NCI-H2081 treated with DMSO at 0.1 percent for 48 hours (cell line): ENCODE measurements around the gene SLX4IP.
"Not testable (repeated sequence)": the region's sequence is repeated elsewhere in the genome, so short reads cannot be mapped to it uniquely, and the experiment has no call there.

Source experiments
- DNase-seq: peaks from one replicate; lab custom pipeline; 2025; lab: John Stamatoyannopoulos, UW

Gene SLX4IP

GRCh38 chr20:10576411-10577090 is 141.4 kb downstream of the SLX4IP start:
- DNase-seq = no peak

DNA sequence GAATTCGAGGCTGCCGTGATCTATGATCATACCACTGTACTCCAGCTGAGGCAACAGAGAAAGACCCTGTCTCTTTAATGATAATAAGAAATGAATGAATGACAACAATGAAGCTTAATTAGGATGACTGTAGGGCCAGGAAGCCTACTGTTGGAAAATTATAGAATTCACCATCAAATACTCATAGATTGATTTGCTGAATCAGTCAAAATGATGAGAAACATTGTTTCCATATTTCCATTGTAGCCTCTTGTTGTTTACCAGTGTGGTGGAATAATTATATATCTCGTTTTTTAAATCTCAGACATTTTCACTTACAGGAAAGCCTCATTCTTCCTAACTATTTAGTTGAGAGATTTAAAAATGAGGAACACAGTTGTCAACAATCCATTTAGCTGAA is 142.5 kb downstream of the SLX4IP start:
- DNase-seq = no peak

DNA sequence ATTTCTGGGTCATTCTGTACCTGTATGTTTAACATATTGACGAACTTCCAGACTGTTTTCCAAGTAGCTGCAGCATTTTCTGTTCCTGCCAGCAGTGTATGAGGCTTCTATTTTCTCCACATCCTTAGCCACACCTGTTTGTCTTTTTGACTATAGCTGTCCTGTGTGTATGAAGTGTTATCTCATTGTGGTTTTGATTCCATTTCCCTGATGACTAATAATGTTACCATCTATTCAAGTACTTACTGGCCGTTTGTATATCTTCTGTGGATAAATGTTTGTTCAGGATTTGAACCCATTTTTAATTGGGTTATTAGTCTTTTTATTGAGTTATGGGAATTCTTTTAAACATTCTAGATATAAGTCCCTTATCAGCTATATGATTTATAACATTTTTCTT is 143.5 kb downstream of the SLX4IP start:
- no peak for DNase-seq

DNA sequence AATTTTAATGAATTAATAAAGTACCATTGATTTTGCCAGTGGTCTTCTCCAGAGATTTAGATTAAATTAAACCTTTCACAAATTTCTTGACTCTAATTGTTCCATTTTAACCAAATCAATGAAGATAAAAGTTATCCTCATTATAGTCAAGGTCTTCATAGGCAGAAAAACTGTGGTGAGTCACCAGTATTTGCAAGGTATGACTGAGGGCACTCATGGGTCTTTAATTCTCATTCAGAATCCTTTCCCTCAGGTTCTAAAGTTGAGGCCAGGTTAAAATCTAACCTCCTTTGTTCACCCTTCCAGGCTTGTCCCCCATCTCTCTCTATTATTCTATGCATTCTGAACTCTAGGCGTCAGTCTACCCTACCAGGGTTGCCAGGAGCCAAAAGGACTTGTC is 144.8 kb downstream of the SLX4IP start:
- DNase-seq = no peak

- no peak for DNase-seq
Observed at GRCh38 chr20:10580700-10581099, 145.6 kb downstream of the SLX4IP start.

DNA sequence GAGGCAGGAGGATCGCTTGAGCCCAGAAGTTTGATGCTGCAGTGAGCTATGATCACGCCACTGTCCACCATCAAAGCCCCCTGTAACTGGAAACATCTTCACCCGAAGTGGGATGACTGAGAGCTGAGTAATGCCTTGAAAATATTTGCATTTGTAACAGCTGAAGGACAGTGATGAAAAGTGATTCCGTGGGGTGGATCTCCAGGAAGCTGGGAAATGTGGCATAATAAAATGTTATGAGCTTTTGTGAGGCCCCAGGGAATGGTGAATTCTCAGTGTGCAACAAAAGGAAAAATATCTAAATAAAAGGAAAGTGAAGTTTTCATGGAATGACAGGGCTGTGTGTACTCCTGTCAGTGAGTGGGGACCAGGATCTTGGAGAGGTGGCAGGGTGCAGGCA is 146.7 kb downstream of the SLX4IP start:
- no peak for DNase-seq

GRCh38 chr20:10584371-10584770 is 149.3 kb downstream of the SLX4IP start:
- DNase-seq = no peak

- no peak for DNase-seq
Observed at GRCh38 chr20:10585308-10585707, 150.2 kb downstream of the SLX4IP start.

- no peak for DNase-seq
Observed at GRCh38 chr20:10586296-10586695, 151.2 kb downstream of the SLX4IP start.

- DNase-seq = not testable (repeated sequence)
Observed at GRCh38 chr20:10590446-10590845, 155.3 kb downstream of the SLX4IP start.

GRCh38 chr20:10590950-10591671 is 156.0 kb downstream of the SLX4IP start:
- DNase-seq = no peak

GRCh38 chr20:10591946-10592521 is 156.9 kb downstream of the SLX4IP start:
- no peak for DNase-seq

- no peak for DNase-seq
Observed at GRCh38 chr20:10594296-10594868, 159.3 kb downstream of the SLX4IP start.

- DNase-seq = no peak
Observed at GRCh38 chr20:10595266-10595665, 160.2 kb downstream of the SLX4IP start.

DNA sequence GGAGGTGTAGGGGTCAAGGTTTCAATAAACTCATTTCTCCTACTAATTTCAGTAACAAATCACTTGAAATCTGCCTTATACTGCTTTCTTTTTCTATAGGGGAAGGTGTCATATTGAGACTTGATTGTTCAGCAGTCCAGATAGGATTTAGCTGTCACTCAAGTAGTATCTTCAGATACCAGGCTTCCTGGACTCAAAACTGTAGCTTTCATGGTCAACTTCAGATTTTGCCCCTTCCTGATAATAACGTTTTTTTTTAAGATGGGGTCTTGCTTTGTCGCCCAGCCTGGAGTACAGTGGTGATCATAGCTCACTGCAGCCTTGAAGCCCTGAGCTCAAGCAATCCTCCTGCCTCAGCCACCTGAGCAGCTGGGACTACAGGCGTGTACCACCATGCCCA is 160.9 kb downstream of the SLX4IP start:
- DNase-seq = no peak

- no peak for DNase-seq
Observed at GRCh38 chr20:10596710-10597121, 161.6 kb downstream of the SLX4IP start.

GRCh38 chr20:10597637-10598036 is 162.5 kb downstream of the SLX4IP start:
- DNase-seq = no peak

- DNase-seq = no peak
Observed at GRCh38 chr20:10602221-10602871, 167.2 kb downstream of the SLX4IP start.

GRCh38 chr20:10603378-10603777 is 168.3 kb downstream of the SLX4IP start:
- no peak for DNase-seq

DNA sequence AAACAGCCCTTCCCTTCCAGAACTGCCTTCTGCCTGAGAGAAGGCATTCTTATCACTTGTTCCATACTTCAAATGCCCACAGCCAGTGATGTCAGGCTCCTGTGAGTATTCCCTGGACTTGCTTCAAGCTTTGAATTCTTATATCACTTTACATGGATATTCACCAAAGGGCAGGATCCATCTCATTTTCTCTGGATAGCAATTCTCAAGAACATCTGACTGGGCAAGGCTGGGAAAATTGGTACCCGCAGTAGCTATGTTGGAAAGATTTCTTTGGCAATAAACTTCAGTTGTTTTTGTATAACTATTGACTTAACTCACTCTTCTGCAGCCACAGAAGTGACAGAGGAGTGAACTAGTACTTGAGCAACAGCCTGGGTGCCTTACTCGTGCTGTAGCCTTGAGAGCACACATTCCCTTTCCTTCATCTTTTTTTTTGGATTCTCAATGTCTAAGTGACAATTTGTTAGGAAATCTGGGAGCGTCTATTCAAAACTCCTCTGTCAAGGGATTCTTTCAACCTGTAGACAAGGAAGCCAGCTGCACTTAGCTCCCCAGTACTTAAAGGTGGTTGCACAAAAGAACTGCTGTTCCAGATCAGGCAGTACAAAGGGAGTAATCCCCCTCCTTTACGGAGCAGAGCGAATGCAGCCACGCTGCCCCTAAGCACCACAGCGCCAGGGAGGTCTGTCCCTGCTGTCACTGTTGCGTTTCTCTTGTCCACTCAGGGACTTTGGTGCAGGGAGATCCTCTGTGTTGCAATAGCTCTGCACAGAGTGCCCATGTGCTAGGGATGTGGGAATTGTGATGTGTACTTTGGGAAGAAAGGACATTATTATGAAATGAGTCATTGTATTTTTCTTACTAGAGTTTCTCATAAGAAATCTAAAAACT is 169.1 kb downstream of the SLX4IP start:
- no peak for DNase-seq

- DNase-seq = no peak
Observed at GRCh38 chr20:10604865-10605440, 169.8 kb downstream of the SLX4IP start.
